GM18517 (cell line): ENCODE results near the gene KLHL26.
A peak's percentile ranks its signal among the peaks of the same experiment; 100 is the strongest.
"Not testable (repeated sequence)": the region's sequence is repeated elsewhere in the genome, so short reads cannot be mapped to it uniquely, and the experiment has no call there.

Experiments used
- ATAC-seq: cut with Tn5 transposase; IDR thresholded peaks from one replicate; pipeline ENCODE4 v1.9.1; 2021; ENCODE audit warnings: mild to moderate bottlenecking, moderate library complexity; ENCODE audit not compliant: unreplicated experiment

Gene KLHL26

DNA sequence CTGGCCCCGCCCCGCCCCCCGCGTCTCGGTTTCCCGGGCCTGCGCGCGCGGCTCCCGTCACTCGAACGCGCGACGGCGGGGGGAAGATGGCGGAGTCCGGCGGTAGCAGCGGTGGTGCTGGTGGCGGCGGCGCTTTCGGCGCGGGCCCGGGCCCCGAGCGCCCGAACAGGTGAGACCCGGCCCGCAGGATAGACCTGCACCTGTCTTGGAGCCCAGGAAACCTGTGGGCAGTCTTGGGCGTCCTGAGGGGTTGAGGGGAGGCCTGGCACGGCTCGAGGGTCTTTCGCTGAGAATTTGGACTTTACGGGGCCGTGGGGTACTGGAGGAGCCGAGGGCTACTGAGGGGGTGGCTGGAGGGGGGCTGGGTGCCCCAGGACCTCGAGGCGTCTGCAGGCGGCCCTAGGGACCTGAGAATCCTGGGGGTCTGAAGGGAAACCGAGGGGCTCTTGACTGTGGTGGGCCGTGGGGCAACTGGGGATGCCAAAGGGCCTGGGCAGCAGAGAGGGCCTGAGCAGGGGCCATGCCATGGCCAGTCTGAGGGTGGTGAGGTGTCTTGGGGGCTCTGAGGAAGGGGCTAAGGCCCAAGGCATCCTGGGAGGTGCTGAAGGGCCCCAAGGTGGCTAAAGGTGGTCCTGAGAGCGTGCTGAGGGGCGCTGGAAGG, at the start of gene KLHL26:
Gene KLHL26 (plus strand): TSS at position 60 of the 661 bp plus-strand sequence. CDS start 27 bp downstream, at position 87.
- no peak for ATAC-seq

GRCh38 chr19:18587561-18587960, 49.3 kb upstream of the KLHL26 start:
- no peak for ATAC-seq

DNA sequence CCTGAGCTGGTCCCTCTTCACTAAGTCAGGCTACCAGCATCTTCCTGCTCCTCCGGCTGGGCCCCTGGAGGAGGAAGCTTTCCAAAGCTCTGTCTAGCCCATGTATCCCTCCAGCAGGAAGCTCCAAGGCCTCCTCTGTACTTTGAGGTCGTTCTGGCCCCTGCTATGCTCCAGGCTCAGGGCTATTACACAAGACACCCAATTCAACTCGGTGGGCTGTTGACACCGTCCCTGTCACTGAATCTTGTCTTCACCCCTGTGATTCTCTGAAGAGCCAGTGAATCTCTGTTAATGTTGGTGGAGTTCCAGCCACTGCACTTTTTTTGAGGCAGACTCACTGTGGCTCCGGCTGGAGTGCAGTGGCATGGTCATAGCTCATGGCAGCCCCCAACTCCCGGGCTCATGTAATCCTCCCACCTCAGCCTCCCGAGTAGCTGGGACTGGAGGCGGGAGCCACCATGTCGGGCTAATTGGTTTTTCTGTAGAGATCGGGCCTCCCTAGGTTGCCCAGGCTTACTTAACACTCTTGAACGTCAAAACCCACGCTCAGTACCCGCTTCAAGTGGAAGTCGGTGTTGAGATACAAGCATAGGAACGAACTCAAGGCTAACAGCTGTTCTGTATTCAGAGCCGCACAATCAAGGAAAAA, 48.7 kb upstream of the KLHL26 start:
- no peak for ATAC-seq

GRCh38 chr19:18588611-18589379, 48.0 kb upstream of the KLHL26 start, which contains the start of gene REX1BD:
Gene REX1BD, plus strand, starts transcription at chr19:18588798. Its CDS starts 4 bp downstream, at chr19:18588802.
- peak; percentile 79 for ATAC-seq

GRCh38 chr19:18589380-18590272, 47.2 kb upstream of the KLHL26 start:
- peak; percentile 40 for ATAC-seq

- no peak for ATAC-seq
Measured at GRCh38 chr19:18590273-18591272, 46.3 kb upstream of the KLHL26 start.

DNA sequence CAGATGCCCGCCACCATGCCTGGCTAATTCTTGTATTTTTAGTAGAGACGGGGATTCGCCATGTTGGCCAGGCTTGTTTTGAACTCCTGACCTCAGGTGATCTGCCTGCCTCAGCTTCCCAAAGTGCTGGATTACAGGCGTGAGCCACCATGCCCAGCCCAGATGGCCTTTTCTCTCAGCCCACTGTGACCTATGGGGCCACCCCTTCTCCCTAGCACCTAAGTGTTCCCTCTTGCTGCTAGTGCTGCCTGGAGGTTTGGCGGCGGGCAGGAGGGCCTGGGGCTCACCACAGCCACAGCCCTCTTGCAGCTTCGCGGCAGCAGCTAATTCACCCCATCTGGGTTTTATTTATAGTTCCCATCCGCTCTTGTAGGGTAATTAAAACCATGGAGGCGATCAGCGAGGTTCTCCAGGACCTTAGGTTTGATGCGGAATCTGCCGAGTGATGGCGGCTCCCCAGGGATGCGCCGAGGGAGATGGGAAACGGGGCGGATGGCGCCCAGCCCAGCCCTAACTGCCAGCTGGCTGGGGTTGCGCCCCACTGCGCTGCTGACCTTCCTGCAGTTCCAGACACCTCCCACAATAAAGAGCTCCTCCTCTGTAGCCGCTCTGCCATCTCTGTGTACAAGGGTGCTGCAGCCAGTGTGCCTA, 45.0 kb upstream of the KLHL26 start:
- ATAC-seq, result no peak

GRCh38 chr19:18592732-18593131, 44.1 kb upstream of the KLHL26 start:
- ATAC-seq, result not testable (repeated sequence)

DNA sequence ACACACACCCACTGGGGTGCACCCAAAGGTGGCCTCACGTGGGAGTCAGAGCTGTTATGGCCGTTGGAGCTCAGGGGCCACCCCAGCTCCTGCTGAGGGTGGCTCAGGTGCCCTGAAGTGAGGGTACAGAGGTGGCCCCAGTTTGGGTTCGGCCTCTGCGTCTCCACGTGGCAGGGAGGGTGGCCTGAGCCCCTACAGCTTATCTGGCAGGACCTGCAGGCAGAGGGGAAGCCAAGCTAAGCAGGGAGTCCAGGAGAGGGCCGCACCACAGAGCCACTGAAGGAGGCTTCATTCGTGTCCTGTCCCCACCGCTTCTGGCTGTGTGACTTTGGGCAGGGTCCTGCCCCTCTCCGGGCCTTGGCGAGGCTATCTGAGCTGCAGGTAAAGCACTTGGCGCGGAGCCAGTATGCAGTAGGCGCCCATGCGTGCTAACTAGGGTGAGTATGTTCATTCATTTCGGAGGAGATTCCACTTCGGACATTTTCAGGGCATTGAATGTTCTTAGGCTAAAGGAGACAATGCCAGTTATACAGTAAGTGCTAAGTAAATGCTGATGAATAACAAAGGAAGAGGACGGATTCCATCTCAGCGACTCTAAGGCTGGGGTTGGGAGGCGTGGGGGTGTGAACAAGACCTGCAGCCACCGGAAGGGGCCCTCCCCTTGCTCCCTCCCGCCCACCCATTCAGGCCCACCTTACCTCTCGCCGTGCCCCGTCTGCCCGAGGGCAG, 43.3 kb upstream of the KLHL26 start:
- no peak for ATAC-seq

- no peak for ATAC-seq
Measured at GRCh38 chr19:18594096-18594823, 42.6 kb upstream of the KLHL26 start.

DNA sequence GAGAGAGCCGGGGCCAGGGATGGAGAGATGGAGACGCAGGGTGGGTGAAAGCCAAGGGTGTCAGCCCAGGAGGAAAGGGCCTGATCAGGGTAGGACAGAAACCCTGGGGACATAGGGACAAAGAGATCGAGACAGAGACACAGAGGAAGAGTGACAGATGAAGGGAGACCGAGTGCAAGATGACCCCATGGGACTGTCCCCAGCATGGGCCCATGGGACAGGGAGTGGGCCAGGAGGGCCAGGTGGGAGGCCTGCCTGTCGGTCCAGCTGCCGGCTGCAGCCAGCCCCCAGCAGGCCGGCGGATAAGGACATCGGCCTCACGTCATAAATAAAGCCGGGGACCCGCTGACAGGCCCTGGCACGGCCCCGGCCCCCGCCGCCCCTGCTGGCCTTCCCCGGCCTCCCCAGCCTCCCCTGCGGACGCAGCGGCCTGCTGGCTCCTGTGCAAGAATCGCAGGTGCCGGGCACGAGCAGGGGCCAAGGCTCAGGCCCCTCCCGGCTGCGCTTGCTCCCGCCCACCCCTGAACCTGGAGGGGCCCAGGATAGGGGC, 41.9 kb upstream of the KLHL26 start:
- ATAC-seq, result no peak

DNA sequence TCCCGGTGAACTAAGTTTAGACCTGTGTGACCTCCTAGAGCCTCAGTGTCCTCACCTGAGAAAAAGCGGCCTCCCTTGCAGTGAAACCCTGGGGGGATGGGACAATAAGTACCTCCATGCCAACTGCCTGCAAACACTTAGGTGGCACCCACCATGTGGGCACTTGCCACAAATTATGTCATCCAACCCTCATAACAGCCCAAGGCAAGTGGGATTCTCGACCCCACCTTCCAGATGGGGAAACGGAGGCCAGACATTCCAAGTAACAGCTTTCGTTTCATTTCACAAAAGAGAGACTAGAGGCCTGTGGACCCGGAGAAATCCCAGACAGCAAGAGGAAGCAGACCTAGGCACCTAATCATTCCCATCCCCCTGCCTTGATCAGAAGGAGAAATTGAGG, 41.4 kb upstream of the KLHL26 start:
- ATAC-seq, result no peak

DNA sequence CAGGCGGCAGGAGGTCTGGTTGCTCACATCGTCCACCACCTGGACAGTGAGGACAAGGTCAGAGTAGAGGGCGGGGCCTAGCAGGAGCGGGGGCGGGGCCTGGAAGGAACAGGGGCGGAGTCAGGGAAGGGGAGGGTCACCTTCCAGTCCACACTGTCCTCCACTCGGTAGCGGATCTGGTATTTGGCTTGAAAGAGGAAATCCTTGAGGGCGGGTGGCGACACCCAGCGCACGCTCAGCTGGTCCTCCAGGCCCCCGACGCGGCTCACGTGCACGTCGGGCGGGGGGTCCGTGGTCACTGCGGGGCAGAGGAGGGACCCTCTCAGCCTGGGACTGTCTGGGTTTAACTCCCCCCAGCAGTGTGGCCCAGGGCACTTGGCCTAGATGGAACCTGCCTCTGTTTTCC, 40.1 kb upstream of the KLHL26 start:
- no peak for ATAC-seq

DNA sequence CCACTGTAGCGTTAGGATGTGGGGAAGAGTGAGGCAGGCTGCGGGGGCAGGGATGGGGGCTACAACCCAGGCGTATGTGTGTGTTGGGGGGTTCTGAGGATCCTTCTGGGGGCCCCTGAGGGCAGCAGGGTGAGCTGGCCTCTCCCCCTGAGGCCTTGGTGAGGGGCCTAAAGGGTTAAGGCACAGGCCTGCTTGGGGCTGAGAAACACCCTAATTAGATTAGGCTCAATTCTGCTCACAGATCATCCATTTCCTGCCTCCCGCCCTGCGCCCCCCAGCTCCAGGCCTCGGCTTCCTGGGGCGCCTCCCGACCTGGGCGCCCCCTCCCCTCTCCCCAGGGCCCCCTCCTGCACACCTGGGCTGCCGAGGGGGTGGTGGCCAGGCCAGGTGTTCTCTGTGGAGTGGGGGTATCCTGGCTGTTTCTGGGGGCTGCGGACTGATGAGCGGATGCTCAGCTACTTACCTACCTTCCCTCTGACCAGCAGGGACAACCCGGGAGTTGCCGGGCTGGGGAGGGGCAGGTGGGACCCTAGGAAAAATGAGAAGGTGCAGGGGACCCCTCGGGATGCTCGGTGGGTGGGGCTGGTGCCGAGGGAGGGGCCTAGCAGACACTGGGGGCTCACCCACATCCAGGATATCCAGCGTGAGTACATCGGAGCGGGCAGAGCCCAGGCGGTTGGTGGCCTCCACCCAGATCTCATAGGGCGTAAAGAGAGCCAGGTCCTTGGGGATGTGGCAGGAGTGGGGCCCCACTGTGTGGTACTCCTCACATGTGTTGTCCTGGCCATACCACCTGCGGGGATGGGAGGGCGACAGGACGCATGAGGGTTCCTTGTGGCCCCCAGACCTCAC, 38.8 kb upstream of the KLHL26 start:
- ATAC-seq, result no peak

- no peak for ATAC-seq
Measured at GRCh38 chr19:18599485-18599884, 37.3 kb upstream of the KLHL26 start.

GRCh38 chr19:18600692-18601397, 36.0 kb upstream of the KLHL26 start:
- not testable (repeated sequence) for ATAC-seq
